Measurements from ENCODE around the gene AP1M1.

Gene AP1M1

GRCh38 chr19:16193466-16193865 lies 4.2 kb upstream of the AP1M1 start:
- TF ChIP-seq BACH2 (CRISPR knock-in tag; IDR thresholded peaks at IDR 0.05; ENCODE audit: borderline replicate concordance) (no peak), POU6F1 (CRISPR knock-in tag; IDR thresholded peaks at IDR 0.05; ENCODE audit: borderline replicate concordance, low read depth) (no peak), GLIS3 (CRISPR knock-in tag; IDR thresholded peaks at IDR 0.05) (no peak), TSHZ2 (CRISPR knock-in tag; IDR thresholded peaks at IDR 0.05) (no peak), ESRRG (CRISPR knock-in tag; IDR thresholded peaks at IDR 0.05) (no peak), ZNF8 (CRISPR knock-in tag; IDR thresholded peaks at IDR 0.05) (no peak), SNAI2 (CRISPR knock-in tag; IDR thresholded peaks at IDR 0.05) (no peak), ZC3H10 (CRISPR knock-in tag; IDR thresholded peaks at IDR 0.05) (no peak), PATZ1 (CRISPR knock-in tag; IDR thresholded peaks at IDR 0.05; ENCODE audit: borderline replicate concordance) (no peak), OSR1 (CRISPR knock-in tag; IDR thresholded peaks at IDR 0.05) (no peak), ZNF565 (CRISPR knock-in tag; conservative IDR thresholded peaks at IDR 0.05; ENCODE audit: low read depth) (no peak)
- ATAC-seq: no peak

- no peak for TF ChIP-seq ZNF8 (CRISPR knock-in tag; IDR thresholded peaks at IDR 0.05)
- no peak for TF ChIP-seq POU6F1 (CRISPR knock-in tag; IDR thresholded peaks at IDR 0.05; ENCODE audit: borderline replicate concordance, low read depth)
- peak; percentile 69 for TF ChIP-seq ISL1 (CRISPR knock-in tag; IDR thresholded peaks at IDR 0.05)
- no peak for TF ChIP-seq ESRRG (CRISPR knock-in tag; IDR thresholded peaks at IDR 0.05)
These were observed 506 bp upstream of the AP1M1 start for GRCh38 chr19:16197188-16197621.

GRCh38 chr19:16198370-16198651 lies 600 bp downstream of the AP1M1 start:
- peak; percentile 4 for ATAC-seq
- TF ChIP-seq SNAI2 (CRISPR knock-in tag; IDR thresholded peaks at IDR 0.05) (no peak), ESRRG (CRISPR knock-in tag; IDR thresholded peaks at IDR 0.05) (no peak), ISL1 (CRISPR knock-in tag; IDR thresholded peaks at IDR 0.05) (no peak), ZC3H10 (CRISPR knock-in tag; IDR thresholded peaks at IDR 0.05) (no peak), PPARA (CRISPR knock-in tag; IDR thresholded peaks at IDR 0.05; ENCODE audit: borderline replicate concordance) (no peak), ZNF565 (CRISPR knock-in tag; conservative IDR thresholded peaks at IDR 0.05; ENCODE audit: low read depth) (no peak), POU6F1 (CRISPR knock-in tag; IDR thresholded peaks at IDR 0.05; ENCODE audit: borderline replicate concordance, low read depth) (no peak), TOX (CRISPR knock-in tag; IDR thresholded peaks at IDR 0.05; ENCODE audit: borderline replicate concordance) (no peak), GLIS3 (CRISPR knock-in tag; IDR thresholded peaks at IDR 0.05) (no peak), OSR1 (CRISPR knock-in tag; IDR thresholded peaks at IDR 0.05) (no peak), ARNTL (CRISPR knock-in tag; IDR thresholded peaks at IDR 0.05; ENCODE audit: borderline replicate concordance, low read depth) (no peak), RARB (CRISPR knock-in tag; IDR thresholded peaks at IDR 0.05) (no peak), CSRNP3 (CRISPR knock-in tag; IDR thresholded peaks at IDR 0.05) (no peak)

More at GRCh38 chr19:16197188-16197621, 506 bp upstream of the AP1M1 start:
- peak; percentile 59 for ATAC-seq
